ENCODE results near the gene KCNN3. TPM values are rescaled to one million over a fixed set of nuclear protein-coding genes. Genes with fewer than 3 reads are reported as not detected.

The KCNN3 gene
- total RNA-seq, 1 donor from 2014 or later: 0.36 TPM

DNA sequence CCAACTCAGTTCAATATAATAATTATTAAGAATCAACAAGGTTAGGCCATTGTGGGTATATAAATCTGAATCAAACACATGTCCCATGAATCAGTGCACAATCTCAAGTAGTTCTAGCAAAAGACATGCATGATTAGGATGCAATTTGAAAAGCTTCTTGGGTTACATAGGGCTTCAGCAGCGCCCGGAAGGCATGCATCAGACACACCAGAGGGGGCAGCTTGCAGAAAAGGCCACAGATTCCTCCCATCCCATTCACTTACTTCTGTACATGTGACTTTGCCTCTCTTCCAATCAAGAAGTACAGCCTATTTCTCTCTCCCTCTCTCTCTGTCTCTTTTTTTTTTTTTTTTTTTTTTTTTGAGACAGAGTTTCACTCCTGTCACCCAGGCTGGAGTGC, 91.8 kb downstream of the KCNN3 start:
- Mint-ChIP-seq H3K4me1 (ENCODE audit: low read depth) (peaks cover 28% of the 10 kb centered on the region), H3K4me3 (no peak overlapping the region), H3K27ac (no peak overlapping the region), H3K36me3 (ENCODE audit: low read depth) (peaks cover 2% of the 10 kb centered on the region), H3K9me3 (peaks cover 4% of the 10 kb centered on the region), H3K27me3 (ENCODE audit: insufficient read depth) (peaks cover 2% of the 10 kb centered on the region)
- DNase-seq (ENCODE audit: low spot score): no peak
- intact Hi-C loops (cut with micrococcal nuclease): no loop called here

DNA sequence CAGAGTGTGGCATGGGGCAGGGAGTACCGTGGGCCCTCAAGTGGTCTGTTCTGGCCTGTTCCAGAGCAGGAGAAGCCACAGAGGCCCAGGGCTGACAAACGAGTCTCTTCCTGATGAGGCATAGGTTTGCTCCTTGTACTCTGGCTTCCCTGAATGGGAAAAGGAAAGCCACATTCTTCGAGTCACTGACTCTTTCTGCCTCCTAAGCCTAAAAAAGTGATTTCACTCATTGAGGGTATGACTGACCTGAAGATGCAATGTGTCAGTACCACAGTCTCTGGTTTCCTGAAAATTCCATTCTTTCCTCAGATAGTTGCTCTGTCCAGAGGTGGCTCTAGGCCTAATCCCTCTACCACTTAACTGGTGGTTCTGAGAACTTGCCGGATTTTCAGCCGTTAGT, 92.3 kb downstream of the KCNN3 start:
- Mint-ChIP-seq H3K4me1 (ENCODE audit: low read depth) (peaks cover 26% of the 10 kb centered on the region), H3K9me3 (peaks cover 4% of the 10 kb centered on the region), H3K4me3 (no peak overlapping the region), H3K36me3 (ENCODE audit: low read depth) (peaks cover 2% of the 10 kb centered on the region), H3K27me3 (ENCODE audit: insufficient read depth) (peaks cover 2% of the 10 kb centered on the region), H3K27ac (no peak overlapping the region)
- intact Hi-C loops (cut with micrococcal nuclease): no loop called here
- DNase-seq (ENCODE audit: low spot score): no peak

DNA sequence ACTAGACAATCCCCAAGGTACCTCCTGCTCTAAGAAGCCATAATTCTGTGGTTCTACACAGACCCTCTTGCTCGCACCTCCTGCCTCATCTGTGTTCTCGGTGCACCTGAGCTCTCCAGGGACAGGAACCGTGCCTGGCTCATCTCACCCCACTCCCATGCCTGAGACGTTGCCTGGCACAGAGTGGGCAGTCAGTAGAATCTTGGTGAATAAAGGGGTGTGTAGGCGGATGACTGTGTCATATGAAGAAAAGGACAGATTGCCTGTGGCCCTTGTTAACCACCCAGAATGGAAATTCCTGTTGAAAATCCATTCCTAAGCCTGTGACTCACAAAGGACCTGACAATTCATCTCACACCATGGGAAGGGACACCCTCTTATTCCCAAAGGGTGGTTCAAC, 92.9 kb downstream of the KCNN3 start:
- Mint-ChIP-seq H3K36me3 (ENCODE audit: low read depth) (peaks cover 2% of the 10 kb centered on the region), H3K9me3 (peaks cover 4% of the 10 kb centered on the region), H3K4me1 (ENCODE audit: low read depth) (peaks cover 26% of the 10 kb centered on the region), H3K27me3 (ENCODE audit: insufficient read depth) (peaks cover 2% of the 10 kb centered on the region), H3K4me3 (no peak overlapping the region), H3K27ac (no peak overlapping the region)
- DNase-seq (ENCODE audit: low spot score): no peak
- intact Hi-C loops (cut with micrococcal nuclease): no loop called here

DNA sequence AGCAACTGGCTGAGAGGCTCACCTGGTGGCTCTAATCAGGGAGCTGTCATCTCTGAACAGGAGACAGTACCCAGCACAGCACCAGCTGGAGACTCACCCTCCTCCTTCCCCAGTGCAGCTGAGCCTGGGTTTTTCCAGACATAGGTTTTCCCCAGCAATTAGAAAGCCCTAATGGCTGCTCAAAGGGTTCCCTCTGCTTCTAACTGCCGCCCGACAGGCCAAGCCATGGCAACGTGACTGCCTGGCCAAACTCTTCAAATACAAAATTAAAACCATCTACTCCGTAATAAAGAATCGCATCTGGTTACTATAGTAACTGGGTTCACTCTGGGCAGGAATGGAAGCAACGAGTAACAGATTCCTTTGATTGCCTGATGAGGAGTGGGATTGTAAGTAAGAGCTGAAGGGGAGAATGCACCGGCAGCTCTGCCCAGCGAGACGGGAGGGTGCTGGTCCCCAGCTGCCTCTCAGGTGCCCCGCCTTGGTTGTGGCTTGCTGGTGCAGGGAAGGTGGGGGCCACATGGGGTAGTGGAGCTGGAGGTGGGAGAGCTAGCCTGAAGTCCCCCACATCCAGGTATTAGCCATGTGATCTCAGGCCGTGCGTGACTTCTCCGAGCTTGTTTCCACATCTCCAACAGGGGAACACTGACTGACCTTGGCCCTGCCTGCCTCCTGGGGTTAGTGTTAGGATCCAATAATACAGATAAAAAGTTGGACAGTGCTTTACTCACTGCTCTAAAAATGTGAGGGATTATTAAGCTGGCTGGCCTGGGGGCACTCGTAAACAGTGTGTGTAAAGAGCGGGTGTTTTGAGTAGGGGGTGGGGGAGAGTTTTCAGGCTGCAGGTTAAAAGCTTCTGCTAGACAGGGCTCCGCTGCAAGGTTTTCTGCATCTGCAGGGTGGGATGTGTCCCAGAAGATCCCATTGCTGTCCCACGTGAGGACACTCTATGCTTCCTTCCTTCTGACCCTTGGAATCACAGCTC, 94.2 kb downstream of the KCNN3 start:
- peaks cover 4% of the 10 kb centered on the region for H3K9me3 Mint-ChIP-seq
- H3K4me3 Mint-ChIP-seq: no peak overlapping the region
- no peaks in the 10 kb centered on the region for H3K36me3 Mint-ChIP-seq (ENCODE audit: low read depth)
- no peak overlapping the region for H3K27ac Mint-ChIP-seq
- peaks cover 16% of the 10 kb centered on the region for H3K4me1 Mint-ChIP-seq (ENCODE audit: low read depth)
- intact Hi-C loops (cut with micrococcal nuclease): no loop called here
- DNase-seq (ENCODE audit: low spot score): no peak
- peaks cover 2% of the 10 kb centered on the region for H3K27me3 Mint-ChIP-seq (ENCODE audit: insufficient read depth)

DNA sequence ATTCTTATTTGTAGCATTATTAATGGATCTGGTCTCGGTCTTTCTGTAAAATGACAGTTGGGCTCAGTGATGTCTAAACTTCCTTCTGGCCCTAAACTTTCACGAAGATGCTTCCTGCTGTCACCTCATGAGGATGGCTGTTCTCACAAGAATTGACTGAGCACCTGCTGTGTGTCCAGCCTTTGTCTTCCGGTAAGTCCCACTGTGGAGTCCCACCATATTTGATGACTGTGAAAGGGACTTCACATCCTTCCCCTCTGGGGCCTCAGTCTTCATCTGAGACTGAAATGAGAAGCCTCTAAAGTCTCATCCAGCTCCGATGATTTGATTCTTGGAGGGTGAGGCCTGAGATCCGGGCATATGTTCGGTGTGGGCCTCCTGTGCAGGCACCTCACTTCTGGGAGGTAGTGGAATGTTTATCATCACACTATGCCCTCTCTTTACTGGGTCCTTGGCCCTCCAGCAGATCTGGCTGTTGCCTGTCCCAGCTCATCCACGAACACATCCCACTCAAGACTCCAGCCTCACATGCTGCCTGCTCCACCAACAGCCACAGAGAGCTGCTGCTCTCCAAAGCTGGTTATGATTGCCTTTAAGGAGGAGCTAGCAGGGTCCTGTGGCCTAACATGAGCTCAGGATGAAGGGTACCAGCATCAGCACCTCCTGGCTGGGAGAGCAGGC, 95.8 kb downstream of the KCNN3 start:
- Mint-ChIP-seq H3K9me3 (peaks cover 4% of the 10 kb centered on the region), H3K36me3 (ENCODE audit: low read depth) (no peaks in the 10 kb centered on the region), H3K4me1 (ENCODE audit: low read depth) (peaks cover 16% of the 10 kb centered on the region), H3K4me3 (no peak overlapping the region), H3K27ac (no peak overlapping the region), H3K27me3 (ENCODE audit: insufficient read depth) (peaks cover 4% of the 10 kb centered on the region)
- intact Hi-C loops (cut with micrococcal nuclease): no loop called here
- DNase-seq (ENCODE audit: low spot score): no peak

DNA sequence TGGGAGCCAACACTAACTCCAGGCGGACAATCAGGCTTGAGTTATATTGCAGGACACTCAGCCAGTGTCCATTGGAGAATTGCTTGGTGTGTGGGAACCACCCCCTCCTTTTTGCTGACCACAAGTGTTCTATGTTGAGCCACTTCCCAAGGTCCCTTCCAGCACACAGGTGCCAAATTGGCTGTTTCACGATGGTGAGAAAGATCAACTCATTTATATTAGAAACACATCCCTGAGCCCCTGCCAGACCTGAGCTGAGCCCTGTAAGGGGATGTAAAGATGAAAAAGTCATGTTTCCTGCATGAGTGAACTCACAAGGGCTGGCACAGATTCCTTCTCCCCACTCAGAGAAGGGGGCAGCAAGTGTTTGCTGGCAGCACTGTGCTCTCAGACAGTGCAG, 96.5 kb downstream of the KCNN3 start:
- H3K36me3 Mint-ChIP-seq (ENCODE audit: low read depth): no peaks in the 10 kb centered on the region
- no peaks in the 10 kb centered on the region for H3K9me3 Mint-ChIP-seq
- peaks cover 16% of the 10 kb centered on the region for H3K4me1 Mint-ChIP-seq (ENCODE audit: low read depth)
- H3K27me3 Mint-ChIP-seq (ENCODE audit: insufficient read depth): peaks cover 4% of the 10 kb centered on the region
- no peak overlapping the region for H3K4me3 Mint-ChIP-seq
- no peak overlapping the region for H3K27ac Mint-ChIP-seq
- intact Hi-C loops (cut with micrococcal nuclease): no loop called here
- no peak for DNase-seq (ENCODE audit: low spot score)

DNA sequence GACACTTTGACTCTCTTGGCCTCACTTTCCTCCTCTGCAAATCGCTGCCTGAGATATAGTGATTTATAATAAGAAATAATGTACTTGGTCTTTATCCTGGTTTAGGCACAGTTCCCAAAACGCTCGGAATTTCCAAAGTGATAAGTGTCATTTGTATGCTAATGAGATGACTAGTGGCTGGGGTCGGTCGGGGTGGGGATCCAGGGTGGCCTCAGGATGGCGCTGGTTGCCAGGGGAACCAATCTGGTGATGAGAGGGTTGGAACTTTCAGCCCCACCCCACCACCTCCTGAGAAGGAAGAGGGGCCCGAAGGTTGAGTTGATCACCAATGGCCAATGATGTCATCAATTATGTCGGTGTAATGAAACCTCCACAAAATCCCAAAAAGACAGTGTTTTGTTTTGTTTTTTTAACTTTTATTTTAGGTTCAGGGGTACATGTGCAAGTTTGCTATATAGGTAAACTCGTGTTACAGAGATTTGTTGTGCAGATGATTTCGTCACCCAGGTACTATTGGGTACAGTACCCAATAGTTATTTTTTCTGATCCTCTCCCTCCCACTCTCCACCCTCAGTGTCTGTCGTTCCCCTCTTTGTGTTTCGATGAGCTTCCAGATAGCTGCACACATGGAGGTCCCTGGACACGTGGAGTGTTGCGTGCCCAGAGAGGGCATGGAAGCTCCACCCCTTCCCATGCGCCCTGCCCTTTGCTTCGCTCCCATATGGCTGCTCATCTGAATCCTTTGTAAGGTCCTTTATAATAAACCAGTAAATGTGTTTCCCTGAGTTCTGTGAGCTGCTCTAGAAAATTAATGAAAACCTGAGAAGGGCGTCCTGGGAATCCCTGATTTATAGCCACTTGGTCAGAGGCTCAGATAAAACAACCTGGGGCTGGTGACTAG, 97.2 kb downstream of the KCNN3 start:
- DNase-seq (ENCODE audit: low spot score): no peak
- Mint-ChIP-seq H3K27me3 (ENCODE audit: insufficient read depth) (peaks cover 4% of the 10 kb centered on the region), H3K4me1 (ENCODE audit: low read depth) (peaks cover 20% of the 10 kb centered on the region), H3K36me3 (ENCODE audit: low read depth) (no peaks in the 10 kb centered on the region), H3K27ac (no peak overlapping the region), H3K9me3 (no peaks in the 10 kb centered on the region), H3K4me3 (no peak overlapping the region)
- intact Hi-C loops (cut with micrococcal nuclease): no loop called here

DNA sequence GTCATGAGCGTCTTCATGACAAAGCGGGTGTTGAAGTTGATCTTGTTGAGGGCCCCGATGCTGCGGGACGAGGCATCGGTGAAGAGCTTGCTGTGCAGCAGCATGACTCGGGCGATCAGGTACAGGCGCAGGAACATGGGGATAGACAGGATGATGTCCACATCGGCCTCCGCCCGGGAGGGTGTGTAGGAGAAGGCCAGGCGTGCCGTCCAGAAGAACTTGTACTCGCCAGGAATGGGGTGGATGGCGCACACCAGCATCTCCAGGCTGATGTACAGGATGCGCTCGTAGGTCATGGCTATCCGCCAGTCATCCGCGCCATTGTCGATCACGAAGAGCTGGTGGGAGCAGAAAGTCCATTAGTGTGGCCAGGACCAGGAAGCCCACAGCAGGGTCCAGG, 98.0 kb downstream of the KCNN3 start:
- no peak overlapping the region for H3K27ac Mint-ChIP-seq
- peaks cover 3% of the 10 kb centered on the region for H3K27me3 Mint-ChIP-seq (ENCODE audit: insufficient read depth)
- intact Hi-C loops (cut with micrococcal nuclease): no loop called here
- DNase-seq (ENCODE audit: low spot score): no peak
- H3K4me3 Mint-ChIP-seq: no peak overlapping the region
- H3K4me1 Mint-ChIP-seq (ENCODE audit: low read depth): peaks cover 12% of the 10 kb centered on the region
- no peaks in the 10 kb centered on the region for H3K36me3 Mint-ChIP-seq (ENCODE audit: low read depth)
- H3K9me3 Mint-ChIP-seq: no peaks in the 10 kb centered on the region

DNA sequence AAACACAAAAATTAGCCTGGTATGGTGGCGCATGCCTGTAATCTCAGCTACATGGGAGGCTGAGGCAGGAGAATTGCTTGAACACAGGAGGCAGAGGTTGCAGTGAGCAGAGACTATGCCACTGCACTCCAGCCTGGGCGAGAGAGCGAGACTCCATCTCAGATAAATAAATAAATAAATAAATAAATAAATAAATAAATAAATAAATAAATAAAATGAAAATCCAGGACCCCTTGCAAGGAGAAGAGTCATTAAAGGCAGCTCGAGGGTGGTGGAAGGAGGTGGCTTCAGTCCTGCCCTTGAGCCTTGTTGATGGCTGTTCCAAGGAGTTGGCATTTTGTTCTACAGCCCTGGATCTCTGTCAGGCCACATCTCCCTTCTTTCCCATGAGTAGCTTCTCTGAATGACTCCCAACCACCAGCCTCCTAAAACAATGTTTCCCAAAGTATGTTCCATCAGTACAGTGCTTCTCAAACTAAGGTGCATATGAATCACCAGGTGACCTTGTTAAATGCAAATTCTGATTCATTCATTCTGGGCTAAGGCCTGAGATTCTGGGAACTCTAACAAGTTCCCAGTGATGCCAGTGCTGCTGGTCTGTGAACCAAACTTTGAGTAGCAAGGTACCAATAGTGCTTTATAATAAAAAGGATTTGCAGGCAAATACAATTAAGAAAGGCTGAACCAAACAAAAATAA, 99.0 kb downstream of the KCNN3 start:
- H3K9me3 Mint-ChIP-seq: no peaks in the 10 kb centered on the region
- intact Hi-C loops (cut with micrococcal nuclease): no loop called here
- H3K27ac Mint-ChIP-seq: no peak overlapping the region
- peaks cover 3% of the 10 kb centered on the region for H3K27me3 Mint-ChIP-seq (ENCODE audit: insufficient read depth)
- no peak overlapping the region for H3K4me3 Mint-ChIP-seq
- DNase-seq (ENCODE audit: low spot score): no peak
- H3K36me3 Mint-ChIP-seq (ENCODE audit: low read depth): no peaks in the 10 kb centered on the region
- peaks cover 5% of the 10 kb centered on the region for H3K4me1 Mint-ChIP-seq (ENCODE audit: low read depth)

DNA sequence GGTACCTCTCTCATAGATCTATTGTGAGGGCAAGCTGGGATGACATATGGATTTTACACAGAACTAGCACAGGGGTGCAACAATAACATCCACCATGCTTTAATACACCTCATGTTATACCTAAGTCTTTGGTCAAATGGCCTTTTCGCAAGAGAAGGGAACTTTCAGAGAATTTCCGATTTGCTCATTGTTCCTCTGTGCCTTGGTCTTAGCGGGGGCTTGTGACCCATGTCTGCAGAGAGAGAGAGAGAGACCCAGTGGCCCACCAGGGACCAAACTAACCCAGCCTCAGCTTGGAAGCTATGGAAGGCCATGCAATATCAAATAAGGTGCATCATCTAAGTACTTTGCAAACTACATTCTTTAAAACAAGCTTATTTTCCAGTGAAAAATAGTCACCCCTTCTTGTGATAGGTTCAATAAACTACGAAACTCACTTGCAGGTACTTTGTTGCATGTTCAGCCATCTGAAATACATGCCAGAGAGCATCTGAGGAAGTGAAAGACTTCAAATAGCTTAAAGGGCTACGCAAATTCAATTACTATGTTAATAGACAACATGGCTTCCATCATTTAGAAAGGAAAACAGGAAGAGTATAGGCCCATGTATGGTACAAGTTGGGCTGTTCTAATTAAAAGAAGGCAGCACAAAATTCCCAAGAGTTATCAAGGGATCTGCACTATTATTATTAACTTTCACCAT, 100.7 kb downstream of the KCNN3 start:
- peaks cover 12% of the 10 kb centered on the region for H3K27me3 Mint-ChIP-seq (ENCODE audit: insufficient read depth)
- peaks cover 5% of the 10 kb centered on the region for H3K4me1 Mint-ChIP-seq (ENCODE audit: low read depth)
- intact Hi-C loops (cut with micrococcal nuclease): no loop called here
- H3K36me3 Mint-ChIP-seq (ENCODE audit: low read depth): no peaks in the 10 kb centered on the region
- no peak overlapping the region for H3K4me3 Mint-ChIP-seq
- DNase-seq (ENCODE audit: low spot score): no peak
- no peaks in the 10 kb centered on the region for H3K9me3 Mint-ChIP-seq
- no peak overlapping the region for H3K27ac Mint-ChIP-seq

DNA sequence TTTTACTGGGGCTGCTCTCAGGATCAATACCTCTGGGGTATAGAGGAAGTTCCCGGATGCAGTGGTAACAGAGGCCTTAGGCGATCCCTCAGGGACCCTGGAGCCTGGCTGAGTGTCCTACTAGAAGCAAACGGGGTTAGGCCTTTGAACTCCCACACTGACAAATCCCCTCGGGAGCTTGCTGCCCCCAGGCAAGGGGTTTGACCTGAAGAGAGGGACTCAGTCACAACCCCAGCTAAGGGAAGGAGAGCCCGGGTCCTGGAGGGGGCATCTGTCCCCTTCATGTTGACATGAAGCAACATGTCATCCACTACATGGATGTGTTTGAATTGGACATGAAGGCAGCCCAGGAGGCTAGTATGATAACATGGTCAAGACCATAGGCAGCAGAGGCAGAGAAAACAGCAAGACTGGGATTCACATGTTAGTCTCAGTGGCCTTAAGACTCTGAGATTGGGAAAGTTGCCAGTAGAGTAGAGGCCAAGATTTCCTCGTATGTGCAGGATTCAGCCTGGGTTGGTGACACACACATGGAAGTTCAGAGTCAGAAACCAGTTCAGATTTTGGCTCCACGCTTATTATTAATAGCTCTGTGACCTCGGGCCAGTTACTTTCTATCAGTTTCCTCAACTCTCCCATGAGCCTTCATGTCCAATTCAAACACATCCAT, 101.5 kb downstream of the KCNN3 start:
- Mint-ChIP-seq H3K4me1 (ENCODE audit: low read depth) (peaks cover 5% of the 10 kb centered on the region), H3K36me3 (ENCODE audit: low read depth) (no peaks in the 10 kb centered on the region), H3K27ac (no peak overlapping the region), H3K4me3 (no peak overlapping the region), H3K27me3 (ENCODE audit: insufficient read depth) (peaks cover 12% of the 10 kb centered on the region), H3K9me3 (no peaks in the 10 kb centered on the region)
- intact Hi-C loops (cut with micrococcal nuclease): no loop called here
- no peak for DNase-seq (ENCODE audit: low spot score)
